B cell (primary cell): Measurements from ENCODE around the gene FRS3. TPM values are rescaled to one million over a fixed set of nuclear protein-coding genes. Genes with fewer than 3 reads are reported as not detected.

ENCODE experiments used
- ATAC-seq: fragments of 200-7000 bp; cut with Tn5 transposase; one replicate; pipeline ENCODE4 v1.10.0; 2021; ENCODE audit warnings: low read depth, mild to moderate bottlenecking, moderate number of reproducible peaks, moderate library complexity
- CTCF ChIA-PET: fragments of 350-600 bp; sonication (Branson Sonifier 250); formaldehyde crosslinking; loops from one replicate; lab custom pipeline; 2021; ENCODE audit warnings: antibody characterized with exemption, inconsistent platforms; lab: Charles Lee
- POLR2A ChIA-PET: fragments of 350-600 bp; sonication (Branson Sonifier 250); formaldehyde crosslinking; loops from one replicate; lab custom pipeline; 2021; ENCODE audit warnings: antibody characterized with exemption; lab: Charles Lee
- DNase-seq: peaks from one replicate; pipeline ENCODE4 v3.0.0; 2013
- H2AFZ ChIP-seq: 2 replicates; pipeline ENCODE4 v1.6.1; 2012; ENCODE audit warnings: mild to moderate bottlenecking, low read depth, low read length; ENCODE audit not compliant: insufficient read depth, poor library complexity, severe bottlenecking
- H3K27ac ChIP-seq, 2 donors: 1 replicate in 1 of 2; 2 replicates in 1 of 2; pipeline ENCODE4 v1.5.1; 2012 to 2013; ENCODE audit warnings: low read length in 2 of 2, mild to moderate bottlenecking in 2 of 2, moderate library complexity in 1 of 2
- H3K27me3 ChIP-seq, 4 experiments: fragments of 200-600 bp in 1 of 4; sonication (generic) in 1 of 4; replicated peaks in 1 of 4; 1 replicate in 2 of 4; 2 replicates in 2 of 4; pipeline versions ENCODE4 v1.6.1 to v1.7.0; 2013 to 2016; ENCODE audit warnings: low read length in 3 of 4, mild to moderate bottlenecking in 2 of 4, mixed read lengths in 1 of 4, moderate library complexity in 1 of 4; ENCODE audit not compliant: insufficient read depth in 4 of 4, control insufficient read depth in 3 of 4; ENCODE audit errors: control extremely low read depth in 1 of 4
- H3K36me3 ChIP-seq, 2 experiments: replicated peaks in 1 of 2; 1 replicate in 1 of 2; 2 replicates in 1 of 2; pipeline versions ENCODE4 v1.6.1 to v1.7.1; 2013; ENCODE audit warnings: low read length in 1 of 2; ENCODE audit not compliant: insufficient read depth in 2 of 2, control insufficient read depth in 1 of 2; ENCODE audit errors: control extremely low read depth in 1 of 2, extremely low read depth in 1 of 2
- H3K4me1 ChIP-seq, 2 donors: fragments of 200-600 bp in 1 of 2; sonication (generic) in 1 of 2; 1 replicate in 1 of 2; 2 replicates in 1 of 2; pipeline versions ENCODE4 v1.5.1 to v1.6.1; 2013 to 2017; ENCODE audit warnings: low read length in 2 of 2; ENCODE audit not compliant: control insufficient read depth in 2 of 2, insufficient read depth in 2 of 2
- H3K4me2 ChIP-seq: replicated peaks from 2 replicates; pipeline ENCODE3; 2012; ENCODE audit warnings: mild to moderate bottlenecking, low read depth, low read length; ENCODE audit not compliant: poor library complexity, severe bottlenecking
- H3K4me3 ChIP-seq, 5 experiments: fragments of 200-600 bp in 1 of 5; sonication (generic) in 1 of 5; 1 replicate in 3 of 5; 2 replicates in 2 of 5; pipeline versions ENCODE4 v1.5.1 to v1.7.0; 2011 to 2016; ENCODE audit warnings: low read length in 4 of 5, mild to moderate bottlenecking in 4 of 5, low read depth in 2 of 5, control low read depth in 1 of 5, moderate library complexity in 1 of 5; ENCODE audit not compliant: insufficient read depth in 1 of 5; ENCODE audit errors: control extremely low read depth in 1 of 5, extremely low read depth in 1 of 5
- H3K79me2 ChIP-seq: fragments of 200-600 bp; sonication (generic); one replicate; pipeline ENCODE4 v1.6.0; 2016; ENCODE audit warnings: low read length; ENCODE audit not compliant: control insufficient read depth, insufficient read depth
- H3K9ac ChIP-seq: fragments of 200-600 bp; sonication (generic); 2 replicates; pipeline ENCODE4 v1.6.1; 2017; ENCODE audit warnings: mild to moderate bottlenecking, low read length, moderate library complexity
- H3K9me3 ChIP-seq, 3 donors: one replicate each; pipeline versions ENCODE4 v1.6.1 to v1.7.1; 2013; ENCODE audit warnings: low read length in 2 of 3; ENCODE audit not compliant: control insufficient read depth in 2 of 3, insufficient read depth in 1 of 3; ENCODE audit errors: control extremely low read depth in 1 of 3
- H4K20me1 ChIP-seq: 2 replicates; pipeline ENCODE4 v1.6.0; 2012; ENCODE audit warnings: mild to moderate bottlenecking, low read length; ENCODE audit not compliant: insufficient read depth, control insufficient read depth, poor library complexity, severe bottlenecking
- H3K27ac Mint-ChIP-seq: one replicate; pipeline ENCODE4 v1.8.0; 2021; ENCODE audit warnings: mixed read lengths
- H3K27me3 Mint-ChIP-seq: one replicate; pipeline ENCODE4 v1.8.0; 2021; ENCODE audit warnings: mixed read lengths
- H3K4me1 Mint-ChIP-seq: one replicate; pipeline ENCODE4 v1.8.0; 2021; ENCODE audit warnings: mixed read lengths
- H3K4me3 Mint-ChIP-seq: one replicate; pipeline ENCODE4 v1.8.0; 2021; ENCODE audit warnings: mixed read lengths
- H3K9me3 Mint-ChIP-seq: one replicate; pipeline ENCODE4 v1.8.0; 2022; ENCODE audit warnings: mixed read lengths; ENCODE audit not compliant: insufficient read depth
- CTCF ChIP-seq: fragments of 200-600 bp; IDR thresholded peaks from one replicate; pipeline ENCODE4 v1.8.0; 2022; ENCODE audit warnings: antibody characterized with exemption, mild to moderate bottlenecking
- EZH2 ChIP-seq: IDR thresholded peaks from 2 replicates; pipeline ENCODE4 v1.6.1; 2012; ENCODE audit warnings: borderline replicate concordance, low read depth, mild to moderate bottlenecking, moderate library complexity, low read length; ENCODE audit not compliant: insufficient read depth, poor library complexity, severe bottlenecking
- whole genome bisulfite sequencing: methylation state at CpG from one replicate; pipeline ENCODE4 v1.1.5; 2013; ENCODE audit warnings: missing lambda C conversion rate; ENCODE audit not compliant: insufficient coverage; 5-methylcytosine and 5-hydroxymethylcytosine counted together
- intact Hi-C: fragments of 100-400 bp; cut with micrococcal nuclease; formaldehyde crosslinking; loops from one replicate; pipeline ENCODE4 v1.10.0; 2022
- polyA plus RNA-seq: library from polyadenylated mRNA; depleted of rRNA; stranded (reverse); fragments of >200 nt; gene quantifications from 2 replicates; pipeline ENCODE4 v1.2.3, GENCODE V29; 2012
- total RNA-seq, 2 donors: library from RNA; stranded (reverse); fragments of 120-200 nt in 1 of 2; gene quantifications; 1 replicate in 1 of 2; 2 replicates in 1 of 2; pipeline versions ENCODE4 v1.2.3 to v1.2.4, GENCODE V29; 2013 to 2022

The FRS3 gene
- total and polyA plus RNA-seq, 2 donors (not counting 1 experiment from before 2014, with no cell fraction given): 9.8 to 12.0 TPM

DNA sequence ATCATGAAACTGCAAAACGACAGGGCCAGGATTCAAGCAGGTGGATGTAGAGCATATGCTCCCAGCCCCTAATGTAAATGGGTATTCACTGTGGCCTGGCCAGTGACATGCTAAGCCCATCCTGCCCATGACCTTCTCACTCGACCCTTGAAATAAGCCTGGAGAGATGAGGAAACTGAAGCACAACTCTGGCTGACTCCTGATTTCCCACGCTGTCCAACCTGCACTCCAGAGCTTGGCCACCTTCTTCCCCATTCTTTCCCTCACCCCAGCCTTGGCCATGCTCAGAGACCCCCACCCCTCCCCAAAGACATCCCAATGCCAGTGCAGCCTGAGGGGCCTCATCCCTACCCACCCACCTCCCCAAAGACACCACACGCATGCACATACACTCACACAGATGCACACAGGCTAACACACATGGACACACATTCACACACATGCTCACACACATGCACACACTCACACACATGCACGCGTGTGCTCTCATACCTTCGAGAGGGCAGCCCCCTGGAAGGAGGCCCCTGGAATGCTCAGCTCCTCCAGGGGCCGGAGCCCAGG is 56.7 kb downstream of the FRS3 start:
- CTCF ChIA-PET: interaction anchor here (1.3 to 9.1 kb wide), 5 partner anchors 10 to 39 kb away, joined by 3 to 176 read pairs (median 11); partner anchors contain the start of gene TFEB
- peak overlapping the region; percentile 99 for H3K27ac Mint-ChIP-seq
- no peak overlapping the region for H2AFZ ChIP-seq
- POLR2A ChIA-PET: interaction anchor here (0.5 to 3.9 kb wide), 10 partner anchors 7 to 321 kb away, joined by 3 to 109 read pairs (median 10); partner anchors contain the start of genes TFEB and TOMM6
- peaks cover 38% of the 10 kb centered on the region for H4K20me1 ChIP-seq
- no peak for TF ChIP-seq CTCF
- TF ChIP-seq EZH2: no peak
- H3K4me2 ChIP-seq: peak overlapping the region; percentile 90
- H3K36me3 ChIP-seq: peaks cover 0 to 9% of the 10 kb centered on the region in 2 experiments
- H3K79me2 ChIP-seq: peaks cover 100% of the 10 kb centered on the region
- no peak for DNase-seq
- H3K9me3 ChIP-seq: no peaks in the 10 kb centered on the region
- intact Hi-C loops: loop anchor here (1.0 to 10.0 kb wide), 4 partner anchors 9 to 302 kb away; no protein-coding TSS in a partner anchor
- H3K4me1 Mint-ChIP-seq: peaks cover 95% of the 10 kb centered on the region
- peaks cover 95 to 100% of the 10 kb centered on the region in 2 donors for H3K4me1 ChIP-seq
- peak overlapping the region; percentile 48 to 73 (median 59) for H3K4me3 ChIP-seq
- peak overlapping the region; percentile 87 to 90 for H3K27ac ChIP-seq
- no peaks in the 10 kb centered on the region for H3K27me3 Mint-ChIP-seq
- H3K9me3 Mint-ChIP-seq: no peaks in the 10 kb centered on the region
- 24% methylated on average over 8 of the region's 8 CpGs for WGBS
- peak overlapping the region; percentile 67 for H3K9ac ChIP-seq
- ATAC-seq: no peak
- H3K4me3 Mint-ChIP-seq: peak overlapping the region; percentile 96
- H3K27me3 ChIP-seq: no peaks in the 10 kb centered on the region

- H3K79me2 ChIP-seq: peaks cover 100% of the 10 kb centered on the region
- no peak for ATAC-seq
These were observed 58.3 kb downstream of the FRS3 start for GRCh38 chr6:41721414-41721813.

More at GRCh38 chr6:41721414-41721813, 58.3 kb downstream of the FRS3 start:
- ChIA-PET CTCF (interaction anchor here (1.1 to 9.1 kb wide), 3 partner anchors 8 to 15 kb away, joined by 3 to 176 read pairs (median 110); partner anchors contain the start of gene TFEB), POLR2A (interaction anchor here (0.6 to 3.9 kb wide), 4 partner anchors 12 to 1209 kb away, joined by 3 to 109 read pairs (median 38); partner anchors contain the start of gene TFEB)
- Mint-ChIP-seq H3K4me3 (peak overlapping the region; percentile 96), H3K9me3 (no peaks in the 10 kb centered on the region), H3K27ac (peak overlapping the region; percentile 94), H3K4me1 (peaks cover 96% of the 10 kb centered on the region), H3K27me3 (no peaks in the 10 kb centered on the region)
- no peak for TF ChIP-seq CTCF
- no peak for TF ChIP-seq EZH2
- H3K27ac ChIP-seq: peak overlapping the region; percentile 25 to 87
- peaks cover 95 to 100% of the 10 kb centered on the region in 2 donors for H3K4me1 ChIP-seq
- peak overlapping the region in 3 of 5 experiments; percentile 10 to 52 (median 14) for H3K4me3 ChIP-seq
- no peaks in the 10 kb centered on the region for H3K9me3 ChIP-seq
- no peak for DNase-seq
- H4K20me1 ChIP-seq: peaks cover 53% of the 10 kb centered on the region
- WGBS: no CpG with 5 or more reads among the region's 3 CpGs
- H2AFZ ChIP-seq: no peak overlapping the region
- intact Hi-C loops: loop anchor here (10.0 kb wide), 1 partner anchor 303 kb away; no protein-coding TSS in a partner anchor
- no peaks in the 10 kb centered on the region for H3K27me3 ChIP-seq
- H3K9ac ChIP-seq: peak overlapping the region; percentile 45
- H3K36me3 ChIP-seq: peaks cover 0 to 17% of the 10 kb centered on the region in 2 experiments
- peak overlapping the region; percentile 90 for H3K4me2 ChIP-seq
